Measurements from ENCODE around the gene NPM3. TPM values are rescaled to one million over a fixed set of nuclear protein-coding genes. Genes with fewer than 3 reads are reported as not detected.

The NPM3 gene
- total RNA-seq, 1 donor from 2014 or later = 63.6 TPM

DNA sequence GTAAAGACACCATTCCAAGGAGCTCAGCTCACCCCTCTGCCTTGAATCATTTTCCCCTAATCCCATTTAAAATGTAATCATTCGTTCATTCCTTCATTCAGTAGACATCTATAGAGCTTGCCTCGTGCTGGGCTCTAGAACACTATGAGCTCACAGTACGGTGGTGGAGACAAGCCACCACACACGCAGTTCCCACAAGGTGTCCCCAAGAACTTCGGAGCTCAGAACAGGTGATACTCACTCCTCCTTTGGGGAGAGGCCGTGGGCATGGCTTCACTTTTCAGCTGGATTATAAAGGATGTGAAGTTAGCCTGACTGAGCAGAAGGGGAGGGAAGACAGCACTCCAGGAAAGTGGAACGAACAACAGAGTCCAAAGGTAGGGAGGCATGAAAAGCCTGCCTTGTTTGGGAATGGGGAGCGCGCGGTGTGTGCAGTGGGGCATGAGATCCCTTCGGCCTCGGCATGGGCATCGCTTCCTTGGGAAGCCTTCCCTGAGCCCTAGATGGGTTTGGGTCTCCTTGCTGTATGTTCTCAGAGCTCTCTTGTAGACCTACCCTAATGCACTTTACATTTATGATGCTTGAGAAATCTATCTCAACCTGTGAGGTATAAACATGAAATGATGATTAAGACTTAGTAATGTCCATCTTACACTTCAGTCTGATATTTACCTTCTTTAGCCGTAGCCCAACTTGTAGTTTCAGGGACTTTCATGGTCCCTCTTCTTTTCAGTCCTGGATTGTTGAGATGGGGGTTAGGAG is 35.8 kb upstream of the NPM3 start:
- Mint-ChIP-seq H3K36me3 (peaks cover 9% of the 10 kb centered on the region), H3K27me3 (no peaks in the 10 kb centered on the region), H3K4me1 (ENCODE audit: unreplicated experiment) (peaks cover 19% of the 10 kb centered on the region), H3K27ac (peak overlapping the region; percentile 98), H3K9me3 (no peaks in the 10 kb centered on the region), H3K4me3 (peak overlapping the region; percentile 99)
- TF ChIP-seq, protein P1, sequence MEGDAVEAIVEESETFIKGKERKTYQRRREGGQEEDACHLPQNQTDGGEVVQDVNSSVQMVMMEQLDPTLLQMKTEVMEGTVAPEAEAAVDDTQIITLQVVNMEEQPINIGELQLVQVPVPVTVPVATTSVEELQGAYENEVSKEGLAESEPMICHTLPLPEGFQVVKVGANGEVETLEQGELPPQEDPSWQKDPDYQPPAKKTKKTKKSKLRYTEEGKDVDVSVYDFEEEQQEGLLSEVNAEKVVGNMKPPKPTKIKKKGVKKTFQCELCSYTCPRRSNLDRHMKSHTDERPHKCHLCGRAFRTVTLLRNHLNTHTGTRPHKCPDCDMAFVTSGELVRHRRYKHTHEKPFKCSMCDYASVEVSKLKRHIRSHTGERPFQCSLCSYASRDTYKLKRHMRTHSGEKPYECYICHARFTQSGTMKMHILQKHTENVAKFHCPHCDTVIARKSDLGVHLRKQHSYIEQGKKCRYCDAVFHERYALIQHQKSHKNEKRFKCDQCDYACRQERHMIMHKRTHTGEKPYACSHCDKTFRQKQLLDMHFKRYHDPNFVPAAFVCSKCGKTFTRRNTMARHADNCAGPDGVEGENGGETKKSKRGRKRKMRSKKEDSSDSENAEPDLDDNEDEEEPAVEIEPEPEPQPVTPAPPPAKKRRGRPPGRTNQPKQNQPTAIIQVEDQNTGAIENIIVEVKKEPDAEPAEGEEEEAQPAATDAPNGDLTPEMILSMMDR (conservative IDR thresholded peaks at IDR 0.05) = no peak
- no peak for DNase-seq (ENCODE audit: extremely low spot score, unreplicated experiment)

DNA sequence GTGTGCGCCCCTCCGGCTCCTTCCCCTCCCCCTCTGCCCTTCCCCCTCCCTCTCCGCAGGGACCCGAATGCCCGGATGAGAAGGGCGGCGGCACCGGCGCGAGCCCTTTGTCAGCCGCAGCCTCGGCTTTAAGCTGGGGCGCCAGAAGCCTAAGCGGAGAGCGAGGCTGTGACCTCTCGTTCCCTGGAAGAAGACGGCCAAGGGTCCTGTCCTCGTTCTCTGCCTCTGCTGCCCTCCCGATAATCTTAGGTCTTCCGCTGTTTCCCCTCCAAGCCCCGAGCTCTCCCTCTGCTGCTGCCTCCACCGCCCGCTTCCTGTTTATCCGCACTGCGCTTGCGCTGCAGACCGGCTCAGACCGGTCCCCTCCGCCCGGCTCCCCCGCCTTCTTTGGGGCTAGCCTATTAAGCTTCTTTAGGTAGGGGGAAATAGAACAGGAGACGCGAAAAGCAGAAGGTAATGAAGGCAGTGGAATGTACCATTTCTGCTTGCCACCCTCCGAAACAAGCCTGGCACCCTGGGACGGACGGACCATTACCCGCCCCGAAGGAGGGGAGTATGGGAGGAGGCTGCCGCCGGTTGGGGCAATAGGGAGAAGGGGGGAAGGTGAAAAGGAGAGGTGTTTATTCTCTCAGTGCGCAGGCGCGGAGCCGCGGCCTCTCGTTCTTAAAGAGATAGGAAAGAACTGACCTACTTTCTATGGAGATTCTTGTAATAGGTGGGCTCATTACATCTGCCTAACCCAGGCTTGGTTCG is 35.0 kb upstream of the NPM3 start, which contains the start of gene OGA:
TSS of gene OGA (minus strand) at position 326 of the 753 bp plus-strand sequence. CDS start 422 bp downstream, outside the sequence.
- H3K4me1 Mint-ChIP-seq (ENCODE audit: unreplicated experiment) = peaks cover 27% of the 10 kb centered on the region
- H3K9me3 Mint-ChIP-seq = no peaks in the 10 kb centered on the region
- no peaks in the 10 kb centered on the region for H3K27me3 Mint-ChIP-seq
- TF ChIP-seq, protein P1 (conservative IDR thresholded peaks at IDR 0.05) = no peak
- H3K4me3 Mint-ChIP-seq = peak within 1 kb of the TSS; percentile 99
- peaks cover 9% of the 10 kb centered on the region for H3K36me3 Mint-ChIP-seq
- H3K27ac Mint-ChIP-seq = peak within 1 kb of the TSS; percentile 98
- DNase-seq (ENCODE audit: extremely low spot score, unreplicated experiment) = peak; percentile 97

DNA sequence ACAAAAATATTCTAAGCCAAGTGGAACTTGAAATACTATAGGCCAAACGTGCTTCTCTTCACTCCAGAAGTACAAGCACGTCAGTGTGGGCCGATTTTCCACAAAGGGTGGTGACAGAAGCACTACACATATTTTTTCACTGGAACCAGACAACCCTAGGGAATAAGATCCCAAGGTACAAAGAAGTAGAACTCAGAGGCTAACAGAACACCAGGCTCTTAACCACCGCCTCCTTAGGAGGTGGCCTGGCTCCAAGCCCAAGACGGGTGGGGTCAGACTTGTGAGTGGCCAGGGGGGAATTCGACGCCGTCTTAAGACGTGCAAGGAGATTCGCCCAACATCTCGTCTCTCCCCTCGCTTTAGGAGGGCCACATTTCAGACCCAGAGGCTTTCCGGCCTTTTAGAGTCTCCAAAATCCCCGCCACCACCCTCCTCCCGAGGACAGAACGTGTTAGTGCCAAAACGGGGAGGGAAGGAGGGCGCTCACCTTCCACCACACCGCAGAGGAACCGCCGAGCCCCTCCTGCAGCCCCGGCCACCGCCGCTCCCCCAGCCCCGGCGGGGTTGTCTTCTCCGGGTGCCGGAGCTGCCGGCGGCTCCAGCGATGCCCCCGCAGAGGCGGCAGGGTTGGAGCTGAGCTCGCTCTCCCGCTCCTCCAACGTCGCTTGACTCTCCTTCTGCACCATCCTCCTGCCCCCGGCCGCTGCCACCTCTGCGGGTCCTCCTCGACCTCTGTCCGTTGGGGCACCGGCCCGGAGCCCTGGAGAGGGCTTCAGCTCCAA is 34.3 kb upstream of the NPM3 start:
- Mint-ChIP-seq H3K27ac (peak overlapping the region; percentile 98), H3K27me3 (no peaks in the 10 kb centered on the region), H3K4me1 (ENCODE audit: unreplicated experiment) (peaks cover 29% of the 10 kb centered on the region), H3K36me3 (peaks cover 12% of the 10 kb centered on the region), H3K9me3 (no peaks in the 10 kb centered on the region), H3K4me3 (peak overlapping the region; percentile 99)
- no peak for DNase-seq (ENCODE audit: extremely low spot score, unreplicated experiment)
- TF ChIP-seq, protein P1 (conservative IDR thresholded peaks at IDR 0.05) = peak; percentile 10

DNA sequence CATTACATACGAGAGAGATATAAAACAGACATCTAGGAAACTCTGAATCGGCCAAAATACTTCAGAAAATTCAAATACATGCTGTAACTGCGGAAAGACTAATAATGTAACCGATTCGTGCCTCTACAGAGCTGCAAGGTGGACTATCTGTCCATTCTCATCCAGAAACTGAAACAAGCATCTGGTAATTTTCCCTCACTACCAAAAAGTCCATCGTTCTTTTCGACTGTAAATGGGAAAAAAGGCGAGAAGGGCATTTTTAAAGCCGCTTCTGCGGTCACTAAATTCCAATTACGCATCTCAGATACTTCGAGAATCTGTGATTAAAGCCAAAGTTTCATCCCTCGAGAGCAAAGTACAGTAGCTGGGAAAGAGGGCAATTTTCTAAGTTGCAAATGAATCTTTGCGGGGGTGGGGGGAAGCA is 33.7 kb upstream of the NPM3 start:
- peaks cover 12% of the 10 kb centered on the region for H3K36me3 Mint-ChIP-seq
- peak overlapping the region; percentile 98 for H3K27ac Mint-ChIP-seq
- no peaks in the 10 kb centered on the region for H3K9me3 Mint-ChIP-seq
- no peaks in the 10 kb centered on the region for H3K27me3 Mint-ChIP-seq
- H3K4me3 Mint-ChIP-seq = peak overlapping the region; percentile 99
- no peak for DNase-seq (ENCODE audit: extremely low spot score, unreplicated experiment)
- TF ChIP-seq, protein P1 (conservative IDR thresholded peaks at IDR 0.05) = no peak
- peaks cover 29% of the 10 kb centered on the region for H3K4me1 Mint-ChIP-seq (ENCODE audit: unreplicated experiment)

DNA sequence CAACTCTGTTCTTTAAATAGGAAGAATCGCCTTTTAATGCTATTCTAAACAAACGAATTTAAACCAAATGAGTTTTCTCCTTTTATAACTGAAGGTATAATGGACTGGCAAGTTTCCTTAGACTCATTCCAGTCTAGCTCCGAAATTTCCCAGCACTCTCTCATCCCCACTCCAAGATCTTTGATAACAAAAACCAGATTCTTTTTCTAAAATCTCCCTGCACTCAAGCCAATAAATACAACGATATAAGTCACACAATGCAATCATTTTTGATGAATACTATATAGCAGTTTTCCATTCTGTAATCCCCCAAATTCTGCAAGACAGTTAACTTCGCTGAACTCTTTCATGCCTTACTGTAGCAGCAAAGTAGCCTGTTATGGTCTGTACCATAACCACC is 33.1 kb upstream of the NPM3 start:
- TF ChIP-seq, protein P1 (conservative IDR thresholded peaks at IDR 0.05) = no peak
- Mint-ChIP-seq H3K9me3 (no peaks in the 10 kb centered on the region), H3K27me3 (no peaks in the 10 kb centered on the region), H3K4me1 (ENCODE audit: unreplicated experiment) (peaks cover 29% of the 10 kb centered on the region), H3K36me3 (peaks cover 9% of the 10 kb centered on the region), H3K4me3 (peak overlapping the region; percentile 99), H3K27ac (peak overlapping the region; percentile 98)
- DNase-seq (ENCODE audit: extremely low spot score, unreplicated experiment) = no peak
